Measurements from ENCODE around the gene PBX3. TPM values are rescaled to one million over a fixed set of nuclear protein-coding genes. Genes with fewer than 3 reads are reported as not detected.

PBX3 gene
- total and polyA plus RNA-seq, 2 of the 13 experiments (the other 11 are each of a cell fraction or from before 2014, with no cell fraction given): 6.0 to 11.2 TPM

DNA sequence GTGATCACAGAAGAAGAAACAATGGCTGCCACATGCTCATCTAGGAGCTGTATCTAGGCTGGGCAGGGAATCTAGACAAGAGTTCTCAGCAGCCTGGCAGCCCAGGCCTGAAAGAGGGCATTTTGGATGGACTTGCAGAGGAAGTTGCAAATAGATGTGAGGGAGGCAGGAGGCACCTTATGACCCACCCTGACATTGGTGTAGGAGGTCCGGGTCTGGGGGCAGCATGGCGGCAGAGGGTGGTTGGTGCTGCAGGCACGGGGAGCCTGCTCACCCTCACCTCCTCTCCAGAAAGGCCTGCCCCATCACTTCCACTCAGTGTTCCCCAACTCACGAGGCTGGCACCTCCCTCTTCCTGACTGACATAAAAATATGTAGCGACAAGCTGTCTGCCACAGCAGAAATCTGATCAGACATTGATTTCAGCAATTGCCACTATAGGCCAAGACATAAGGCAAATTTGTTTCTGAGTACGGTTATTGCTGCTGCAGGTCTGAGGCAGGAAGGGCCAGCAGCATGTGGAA is 217.6 kb downstream of the PBX3 start:
- Histone ChIP-seq H3K4me1 (ENCODE audit: insufficient read depth, low read length) (no peaks in the 10 kb centered on the region), H2AFZ (ENCODE audit: low read length) (no peak overlapping the region), H3K4me3 (replicated peaks in 1 of 3; ENCODE audit: insufficient read depth in 1 of 3, low read depth in 2 of 3, low read length in 3 of 3) (no peak overlapping the region), H4K20me1 (ENCODE audit: insufficient read depth, low read length) (no peaks in the 10 kb centered on the region), H3K36me3 (replicated peaks in 1 of 2; ENCODE audit: control insufficient read depth in 1 of 2, insufficient read depth in 2 of 2, low read length in 2 of 2) (peaks cover 1 to 2% of the 10 kb centered on the region in 2 experiments; a peak in 1 of 5 replicates), H3K4me2 (ENCODE audit: low read depth, low read length) (no peak overlapping the region), H3K9ac (ENCODE audit: insufficient read depth, low read depth, low read length) (no peak overlapping the region), H3K9me3 (ENCODE audit: low read length) (no peaks in the 10 kb centered on the region), H3K79me2 (ENCODE audit: insufficient read depth, low read length) (no peaks in the 10 kb centered on the region), H3K27me3 (ENCODE audit: control insufficient read depth in 1 of 2, insufficient read depth in 2 of 2, low read length in 2 of 2) (no peaks in the 10 kb centered on the region), H3K27ac (ENCODE audit: extremely low read length, insufficient read depth, low read length) (no peak overlapping the region)
- ATAC-seq (no peak), DNase-seq (ENCODE audit: low spot score) (no peak), FAIRE-seq (no peak)
- intact Hi-C loops (cut with micrococcal nuclease; ENCODE audit: unreplicated experiment) (no loop called here), in situ Hi-C loops (cut with HindIII; ENCODE audit: extremely low pct_ligation_motif_present, low pct_unique_long_range_greater_than_20kb) (no loop called here)
- BruUV-seq (replicated peaks): no TSS peak
- 97% methylated on average over 6 of the region's 6 CpGs for WGBS (ENCODE audit: low lambda C conversion rate)
- ChIA-PET CTCF (ENCODE audit: low intra/inter-chr PET ratio, low total read pairs) (no interaction called here), POLR2A (no interaction called here)
- TF ChIP-seq NFIC (IDR thresholded peaks at IDR 0.05; ENCODE audit: low read length): no peak

DNA sequence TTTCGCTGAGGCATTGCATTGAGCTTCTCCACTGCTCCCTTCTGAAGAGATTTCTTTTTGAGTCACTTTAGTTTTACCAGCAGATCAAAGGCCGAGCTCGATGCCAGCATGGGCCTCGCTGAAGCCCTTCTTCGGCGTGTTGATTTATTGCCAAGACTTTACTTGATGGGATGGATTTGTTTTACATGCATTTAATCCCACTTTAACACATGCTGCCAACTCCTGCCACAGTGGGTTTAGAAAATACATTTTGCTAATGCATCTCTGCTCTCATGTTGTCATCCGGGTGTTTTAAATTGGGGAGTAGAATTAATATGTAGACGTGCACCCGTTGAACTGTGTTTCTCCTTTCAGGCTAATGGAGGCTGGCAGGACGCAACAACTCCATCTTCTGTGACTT is 218.3 kb downstream of the PBX3 start:
- intact Hi-C loops (cut with micrococcal nuclease; ENCODE audit: unreplicated experiment): no loop called here
- WGBS (ENCODE audit: low lambda C conversion rate): 95% methylated on average over 10 of the region's 10 CpGs
- no TSS peak for BruUV-seq (replicated peaks)
- H3K4me3 ChIP-seq (replicated peaks in 1 of 3; ENCODE audit: insufficient read depth in 1 of 3, low read depth in 2 of 3, low read length in 3 of 3): no peak overlapping the region
- no peak overlapping the region for H3K27ac ChIP-seq (ENCODE audit: extremely low read length, insufficient read depth, low read length)
- no peak overlapping the region for H3K9ac ChIP-seq (ENCODE audit: insufficient read depth, low read depth, low read length)
- peaks cover 1 to 2% of the 10 kb centered on the region in 2 experiments; a peak in 1 of 5 replicates for H3K36me3 ChIP-seq (replicated peaks in 1 of 2; ENCODE audit: control insufficient read depth in 1 of 2, insufficient read depth in 2 of 2, low read length in 2 of 2)
- DNase-seq (ENCODE audit: low spot score) (no peak), ATAC-seq (no peak), FAIRE-seq (no peak)
- H3K27me3 ChIP-seq (ENCODE audit: control insufficient read depth in 1 of 2, insufficient read depth in 2 of 2, low read length in 2 of 2): no peaks in the 10 kb centered on the region
- H2AFZ ChIP-seq (ENCODE audit: low read length): no peak overlapping the region
- no peak for TF ChIP-seq ZNF552 (CRISPR knock-in tag; IDR thresholded peaks at IDR 0.05; ENCODE audit: borderline replicate concordance)
- no peak for TF ChIP-seq ZBTB1 (CRISPR knock-in tag; IDR thresholded peaks at IDR 0.05; ENCODE audit: borderline replicate concordance)
- TF ChIP-seq, protein P1, sequence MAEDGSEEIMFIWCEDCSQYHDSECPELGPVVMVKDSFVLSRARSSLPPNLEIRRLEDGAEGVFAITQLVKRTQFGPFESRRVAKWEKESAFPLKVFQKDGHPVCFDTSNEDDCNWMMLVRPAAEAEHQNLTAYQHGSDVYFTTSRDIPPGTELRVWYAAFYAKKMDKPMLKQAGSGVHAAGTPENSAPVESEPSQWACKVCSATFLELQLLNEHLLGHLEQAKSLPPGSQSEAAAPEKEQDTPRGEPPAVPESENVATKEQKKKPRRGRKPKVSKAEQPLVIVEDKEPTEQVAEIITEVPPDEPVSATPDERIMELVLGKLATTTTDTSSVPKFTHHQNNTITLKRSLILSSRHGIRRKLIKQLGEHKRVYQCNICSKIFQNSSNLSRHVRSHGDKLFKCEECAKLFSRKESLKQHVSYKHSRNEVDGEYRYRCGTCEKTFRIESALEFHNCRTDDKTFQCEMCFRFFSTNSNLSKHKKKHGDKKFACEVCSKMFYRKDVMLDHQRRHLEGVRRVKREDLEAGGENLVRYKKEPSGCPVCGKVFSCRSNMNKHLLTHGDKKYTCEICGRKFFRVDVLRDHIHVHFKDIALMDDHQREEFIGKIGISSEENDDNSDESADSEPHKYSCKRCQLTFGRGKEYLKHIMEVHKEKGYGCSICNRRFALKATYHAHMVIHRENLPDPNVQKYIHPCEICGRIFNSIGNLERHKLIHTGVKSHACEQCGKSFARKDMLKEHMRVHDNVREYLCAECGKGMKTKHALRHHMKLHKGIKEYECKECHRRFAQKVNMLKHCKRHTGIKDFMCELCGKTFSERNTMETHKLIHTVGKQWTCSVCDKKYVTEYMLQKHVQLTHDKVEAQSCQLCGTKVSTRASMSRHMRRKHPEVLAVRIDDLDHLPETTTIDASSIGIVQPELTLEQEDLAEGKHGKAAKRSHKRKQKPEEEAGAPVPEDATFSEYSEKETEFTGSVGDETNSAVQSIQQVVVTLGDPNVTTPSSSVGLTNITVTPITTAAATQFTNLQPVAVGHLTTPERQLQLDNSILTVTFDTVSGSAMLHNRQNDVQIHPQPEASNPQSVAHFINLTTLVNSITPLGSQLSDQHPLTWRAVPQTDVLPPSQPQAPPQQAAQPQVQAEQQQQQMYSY (CRISPR knock-in tag; IDR thresholded peaks at IDR 0.05): no peak
- no peak for TF ChIP-seq NFKBIZ (CRISPR knock-in tag; IDR thresholded peaks at IDR 0.05)
- TF ChIP-seq ZMYM4 (CRISPR knock-in tag; IDR thresholded peaks at IDR 0.05): no peak
- H4K20me1 ChIP-seq (ENCODE audit: insufficient read depth, low read length): no peaks in the 10 kb centered on the region
- ChIA-PET POLR2A (no interaction called here), CTCF (ENCODE audit: low intra/inter-chr PET ratio, low total read pairs) (no interaction called here)
- no peaks in the 10 kb centered on the region for H3K4me1 ChIP-seq (ENCODE audit: insufficient read depth, low read length)
- in situ Hi-C loops (cut with HindIII; ENCODE audit: extremely low pct_ligation_motif_present, low pct_unique_long_range_greater_than_20kb): no loop called here
- H3K79me2 ChIP-seq (ENCODE audit: insufficient read depth, low read length): no peaks in the 10 kb centered on the region
- H3K9me3 ChIP-seq (ENCODE audit: low read length): no peaks in the 10 kb centered on the region
- H3K4me2 ChIP-seq (ENCODE audit: low read depth, low read length): no peak overlapping the region

Measured in HepG2 (cell line).